ENCODE measurements around the gene SYK.
"Not testable (repeated sequence)": the region's sequence is repeated elsewhere in the genome, so short reads cannot be mapped to it uniquely, and the experiment has no call there.

The SYK gene

DNA sequence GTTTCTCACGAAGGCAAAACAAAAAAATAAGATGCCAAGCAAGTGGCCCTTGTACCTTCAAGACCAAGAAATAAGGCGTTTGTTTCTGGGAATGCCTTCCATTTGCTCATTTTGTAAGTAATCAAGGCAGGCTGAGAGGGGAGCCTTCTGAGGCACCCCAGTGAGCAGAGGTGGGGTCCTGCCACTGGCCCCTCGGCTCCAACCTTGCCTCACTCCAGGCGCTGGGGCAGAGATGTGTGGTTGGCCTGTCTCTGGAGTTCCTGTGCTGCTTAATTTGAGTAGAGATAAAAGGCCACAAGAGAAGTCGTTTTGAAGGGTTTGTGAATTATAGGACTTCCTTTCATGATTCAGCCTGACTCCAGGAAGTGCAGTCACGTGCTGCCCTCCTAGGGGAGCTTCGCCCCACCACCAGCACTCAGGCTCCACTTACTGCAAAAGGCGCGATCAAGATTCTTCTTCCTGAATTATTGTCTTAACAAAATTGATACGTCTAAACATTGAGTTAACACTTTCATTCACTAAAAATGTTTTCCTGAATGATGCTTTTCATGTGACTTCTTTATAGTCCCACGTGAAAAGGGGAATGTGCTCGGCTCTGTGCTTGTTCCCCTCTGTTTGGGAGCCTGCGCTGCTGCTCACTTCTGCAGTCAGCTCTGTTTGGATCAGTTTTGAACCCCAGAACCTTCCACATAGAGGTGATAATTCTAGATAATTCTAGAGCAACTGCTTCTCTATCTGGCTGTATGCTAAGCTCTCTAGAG, 13.7 kb downstream of the SYK start:
- TF ChIP-seq, protein P1, sequence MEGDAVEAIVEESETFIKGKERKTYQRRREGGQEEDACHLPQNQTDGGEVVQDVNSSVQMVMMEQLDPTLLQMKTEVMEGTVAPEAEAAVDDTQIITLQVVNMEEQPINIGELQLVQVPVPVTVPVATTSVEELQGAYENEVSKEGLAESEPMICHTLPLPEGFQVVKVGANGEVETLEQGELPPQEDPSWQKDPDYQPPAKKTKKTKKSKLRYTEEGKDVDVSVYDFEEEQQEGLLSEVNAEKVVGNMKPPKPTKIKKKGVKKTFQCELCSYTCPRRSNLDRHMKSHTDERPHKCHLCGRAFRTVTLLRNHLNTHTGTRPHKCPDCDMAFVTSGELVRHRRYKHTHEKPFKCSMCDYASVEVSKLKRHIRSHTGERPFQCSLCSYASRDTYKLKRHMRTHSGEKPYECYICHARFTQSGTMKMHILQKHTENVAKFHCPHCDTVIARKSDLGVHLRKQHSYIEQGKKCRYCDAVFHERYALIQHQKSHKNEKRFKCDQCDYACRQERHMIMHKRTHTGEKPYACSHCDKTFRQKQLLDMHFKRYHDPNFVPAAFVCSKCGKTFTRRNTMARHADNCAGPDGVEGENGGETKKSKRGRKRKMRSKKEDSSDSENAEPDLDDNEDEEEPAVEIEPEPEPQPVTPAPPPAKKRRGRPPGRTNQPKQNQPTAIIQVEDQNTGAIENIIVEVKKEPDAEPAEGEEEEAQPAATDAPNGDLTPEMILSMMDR (IDR thresholded peaks at IDR 0.05; ENCODE audit: borderline replicate concordance, insufficient read depth, low read depth, low read length) = no peak
- H3K4me3 ChIP-seq (ENCODE audit: low read depth, low read length) = no peak overlapping the region

DNA sequence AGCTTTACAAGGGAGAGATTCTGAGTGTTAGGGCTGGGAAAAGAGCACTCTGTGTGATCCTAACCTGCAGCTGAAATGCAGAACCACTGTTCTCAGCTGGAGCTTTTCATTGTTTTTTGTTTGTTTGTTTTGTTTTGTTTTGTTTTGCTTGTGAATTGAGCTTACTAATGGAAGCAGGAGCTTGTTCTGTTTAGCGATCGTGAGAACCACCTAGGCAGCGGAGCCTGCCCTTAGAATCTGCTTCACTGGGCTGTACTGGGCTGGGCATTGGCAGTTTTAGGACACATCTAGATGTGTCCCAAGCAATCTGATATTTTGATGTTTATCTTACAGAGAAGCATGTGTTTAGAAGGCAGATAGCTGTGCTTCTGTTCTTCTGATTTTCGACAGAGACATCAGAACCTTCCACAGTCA, 14.3 kb downstream of the SYK start:
- H3K4me3 ChIP-seq (ENCODE audit: low read depth, low read length) = no peak overlapping the region
- TF ChIP-seq, protein P1 (IDR thresholded peaks at IDR 0.05; ENCODE audit: borderline replicate concordance, insufficient read depth, low read depth, low read length) = no peak

DNA sequence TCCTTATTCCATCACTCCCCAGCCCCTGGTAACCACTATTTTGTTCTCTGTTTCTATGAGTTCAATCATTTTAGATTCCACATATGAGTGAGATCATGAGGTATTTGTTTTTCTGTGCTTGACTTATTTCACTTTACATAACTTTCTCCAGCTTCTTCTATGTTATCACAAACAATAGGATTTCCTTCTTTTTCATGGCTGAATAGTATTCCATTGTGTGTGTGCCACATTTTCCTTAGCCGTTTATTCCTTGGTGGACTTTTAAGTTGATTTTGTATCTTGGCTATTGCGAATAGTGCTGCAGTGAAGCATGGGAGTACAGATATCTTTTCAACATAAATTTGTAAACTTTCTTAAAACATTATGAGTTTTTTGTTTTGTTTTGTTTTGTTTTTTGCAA, 15.1 kb downstream of the SYK start:
- TF ChIP-seq, protein P1 (IDR thresholded peaks at IDR 0.05; ENCODE audit: borderline replicate concordance, insufficient read depth, low read depth, low read length) = no peak
- H3K4me3 ChIP-seq (ENCODE audit: low read depth, low read length) = no peak overlapping the region

DNA sequence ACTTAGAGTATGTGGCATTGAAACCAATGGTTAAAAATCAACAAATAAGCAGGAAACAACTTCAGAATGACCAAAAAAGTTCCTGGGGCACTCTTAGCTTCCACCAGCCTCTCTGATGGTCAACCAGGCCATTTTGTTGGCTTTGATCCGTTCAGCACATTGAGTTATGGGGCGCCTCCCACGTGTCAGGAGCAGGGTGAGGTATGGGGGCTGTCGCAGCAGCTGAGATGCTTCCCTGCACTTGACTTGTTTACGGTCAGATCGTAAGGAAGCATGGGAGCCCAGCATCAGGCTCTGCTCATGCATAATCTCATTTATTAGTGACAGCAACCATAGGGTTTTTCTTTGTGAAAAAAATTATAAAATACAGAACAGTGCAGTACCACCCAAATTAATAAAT, 16.7 kb downstream of the SYK start:
- TF ChIP-seq, protein P1 (IDR thresholded peaks at IDR 0.05; ENCODE audit: borderline replicate concordance, insufficient read depth, low read depth, low read length) = no peak
- no peak overlapping the region for H3K4me3 ChIP-seq (ENCODE audit: low read depth, low read length)

DNA sequence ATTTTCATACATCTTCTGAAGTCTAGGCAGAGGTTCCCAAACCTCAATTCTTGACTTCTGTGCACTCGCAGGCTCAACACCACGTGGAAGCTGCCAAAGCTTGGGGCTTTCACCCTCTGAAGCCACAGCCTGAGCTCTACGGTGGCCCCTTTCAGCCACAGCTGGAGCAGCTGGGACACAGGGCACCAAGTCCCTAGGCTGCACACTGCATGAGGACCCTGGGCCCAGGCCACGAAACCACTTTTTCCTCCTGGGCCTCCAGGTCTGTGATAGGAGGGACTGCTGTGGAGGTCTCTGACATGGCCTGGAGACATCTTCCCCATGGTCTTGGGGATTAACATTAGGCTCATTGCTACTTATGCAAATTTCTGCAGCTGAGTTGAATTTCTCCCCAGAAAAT, 18.8 kb downstream of the SYK start:
- H3K4me3 ChIP-seq (ENCODE audit: low read depth, low read length) = not testable (repeated sequence)

DNA sequence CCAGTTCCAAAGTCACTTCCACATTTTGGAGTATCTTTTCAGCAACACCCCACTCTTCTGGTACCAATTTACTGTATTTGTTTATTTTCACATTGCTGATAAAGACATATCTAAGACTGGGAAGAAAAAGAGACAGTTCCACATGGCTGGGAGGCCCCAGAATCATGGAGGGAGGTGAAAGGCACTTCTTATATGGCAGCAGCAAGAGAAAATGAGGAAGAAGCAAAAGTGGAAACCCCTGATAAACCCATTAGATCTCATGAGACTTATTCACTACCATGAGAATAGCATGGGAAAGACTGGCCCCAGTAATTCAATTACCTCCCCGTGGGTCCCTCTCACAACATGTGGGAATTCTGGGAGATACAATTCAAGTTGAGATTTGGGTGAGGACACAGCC, 19.6 kb downstream of the SYK start:
- not testable (repeated sequence) for H3K4me3 ChIP-seq (ENCODE audit: low read depth, low read length)

DNA sequence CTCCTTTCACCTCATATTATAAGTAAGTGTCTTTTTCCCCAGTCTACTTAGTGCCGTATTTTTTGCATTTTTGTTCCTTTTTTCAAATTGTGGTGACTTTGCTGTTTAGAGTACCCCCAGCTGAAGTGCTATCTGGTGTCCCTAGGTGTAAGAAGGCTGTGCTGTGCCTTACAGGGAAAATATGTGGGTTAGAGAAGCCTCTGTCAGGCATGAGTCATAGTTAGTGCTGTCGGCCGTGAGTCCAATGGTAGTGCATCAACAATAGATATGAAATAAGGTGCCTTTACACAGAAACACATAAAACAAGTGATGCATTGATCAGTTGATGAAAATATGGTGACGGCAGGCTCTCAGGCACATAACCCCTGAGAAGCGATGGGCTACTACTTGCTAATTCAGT, 20.1 kb downstream of the SYK start:
- TF ChIP-seq, protein P1 (IDR thresholded peaks at IDR 0.05; ENCODE audit: borderline replicate concordance, insufficient read depth, low read depth, low read length) = no peak
- no peak overlapping the region for H3K4me3 ChIP-seq (ENCODE audit: low read depth, low read length)

DNA sequence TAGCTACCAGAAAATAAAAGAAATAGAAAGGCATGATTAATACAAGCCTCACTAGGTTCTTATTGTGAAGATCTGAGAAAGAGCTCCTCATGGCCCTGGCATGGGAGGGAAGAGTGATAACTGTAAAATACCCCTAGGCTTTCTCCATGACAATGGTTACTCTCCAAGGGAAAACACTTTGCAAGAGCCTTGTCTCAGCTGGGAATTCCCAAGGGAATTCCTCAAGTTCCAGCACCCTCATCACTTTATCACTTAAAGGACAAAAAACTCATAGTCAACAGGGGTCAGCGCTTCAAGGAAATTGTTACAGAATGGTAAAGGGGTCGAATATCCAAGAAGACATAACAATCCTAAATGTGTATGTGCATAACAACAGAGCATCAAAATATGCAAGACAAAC, 21.2 kb downstream of the SYK start:
- TF ChIP-seq, protein P1 (IDR thresholded peaks at IDR 0.05; ENCODE audit: borderline replicate concordance, insufficient read depth, low read depth, low read length) = no peak
- H3K4me3 ChIP-seq (ENCODE audit: low read depth, low read length) = no peak overlapping the region
